Activated T-helper 1 cell treated with Interleukin-2 at 50 U/mL for 16 hours (primary cell): ENCODE results near the gene NCBP3.

Source experiments
- DNase-seq: peaks from one replicate; pipeline ENCODE4 v3.0.0-alpha.2; 2020; ENCODE audit warnings: low read depth

The NCBP3 gene

GRCh38 chr17:3754066-3754457 lies 92.0 kb downstream of the NCBP3 start:
- DNase-seq = no peak

GRCh38 chr17:3753624-3754023 lies 92.4 kb downstream of the NCBP3 start:
- DNase-seq = no peak
